Glomerular endothelial cell (primary cell): ENCODE data around the gene COPE. TPM values are rescaled to one million over a fixed set of nuclear protein-coding genes. Genes with fewer than 3 reads are reported as not detected.

Experiments used
- DNase-seq: peaks from one replicate; pipeline ENCODE4 v3.0.0-alpha.2; 2011; ENCODE audit warnings: low read depth, low spot score; ENCODE audit errors: extremely low read depth
- total RNA-seq: library from RNA; depleted of rRNA; stranded (reverse); fragments of >200 nt; gene quantifications from 2 replicates; pipeline ENCODE4 v1.2.3, GENCODE V29; 2015

Gene COPE
- total RNA-seq, 1 donor from 2014 or later = 311 TPM

DNA sequence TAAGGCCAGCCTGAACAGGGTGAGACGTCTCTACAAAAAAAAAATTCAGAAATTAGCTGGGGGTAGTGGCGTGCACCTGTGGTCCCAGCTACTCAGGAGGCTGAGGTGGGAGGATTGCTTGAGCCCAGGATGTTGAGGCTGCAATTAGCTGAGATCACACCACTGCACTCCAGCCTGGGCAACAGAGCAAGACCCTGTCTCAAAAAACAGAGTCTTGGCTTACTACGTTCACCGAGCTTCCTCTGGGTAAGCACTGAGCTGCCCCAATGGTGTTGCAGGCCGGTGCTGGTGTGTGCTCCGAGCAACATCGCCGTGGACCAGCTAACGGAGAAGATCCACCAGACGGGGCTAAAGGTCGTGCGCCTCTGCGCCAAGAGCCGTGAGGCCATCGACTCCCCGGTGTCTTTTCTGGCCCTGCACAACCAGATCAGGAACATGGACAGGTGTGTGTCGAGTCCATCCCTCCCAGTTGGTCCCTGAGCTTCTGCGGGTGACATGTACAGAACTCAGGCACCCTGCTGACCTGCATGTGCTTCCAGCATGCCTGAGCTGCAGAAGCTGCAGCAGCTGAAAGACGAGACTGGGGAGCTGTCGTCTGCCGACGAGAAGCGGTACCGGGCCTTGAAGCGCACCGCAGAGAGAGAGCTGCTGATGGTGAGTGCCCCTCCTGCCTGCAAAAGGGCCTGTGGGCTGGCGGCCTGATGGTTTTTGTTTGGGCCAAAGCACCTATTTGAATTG lies 63.4 kb downstream of the COPE start:
- DNase-seq = no peak

- no peak for DNase-seq
Measured at GRCh38 chr19:18854982-18855381, 64.2 kb downstream of the COPE start.

DNA sequence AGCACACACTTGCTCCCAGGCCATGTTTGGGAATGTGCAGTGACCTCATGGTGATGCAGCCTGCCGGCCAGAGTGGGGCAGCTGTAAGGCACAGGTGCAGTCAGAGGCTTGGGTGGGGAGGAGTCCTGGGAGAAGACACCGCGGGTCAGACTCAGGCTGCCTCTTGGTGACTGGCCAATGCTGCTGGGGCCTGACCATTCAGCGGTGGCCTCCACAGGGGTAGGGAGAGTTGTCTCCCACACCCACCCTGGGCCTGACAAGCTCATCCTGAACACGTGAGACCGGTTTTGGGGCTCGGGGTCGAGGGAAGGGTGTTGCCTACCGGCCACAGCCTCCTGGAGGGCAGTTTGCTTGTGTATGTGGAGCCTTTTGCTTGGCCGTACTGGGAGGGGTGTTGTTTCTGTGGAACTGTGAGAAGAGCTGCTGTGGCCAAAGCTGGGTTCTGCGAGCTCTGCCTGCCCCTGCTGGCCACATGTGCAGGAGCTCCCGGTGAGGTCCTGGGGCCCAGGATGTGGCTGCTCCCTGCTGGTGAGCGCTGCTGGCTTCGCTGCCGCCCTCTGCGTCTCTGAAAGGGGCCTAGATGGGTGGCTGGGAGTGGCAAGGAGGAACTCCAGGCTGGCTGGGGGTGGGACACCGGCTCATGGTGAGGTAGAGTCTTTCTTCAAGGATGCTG lies 65.3 kb downstream of the COPE start:
- DNase-seq = no peak

GRCh38 chr19:18852648-18853047 lies 66.5 kb downstream of the COPE start:
- DNase-seq = no peak

- DNase-seq = no peak
Measured at GRCh38 chr19:18851673-18852325, 67.4 kb downstream of the COPE start.

- no peak for DNase-seq
Measured at GRCh38 chr19:18850471-18851375, 68.5 kb downstream of the COPE start.

- no peak for DNase-seq
Measured at GRCh38 chr19:18849838-18850400, 69.3 kb downstream of the COPE start.

Other genes starting within 250 kb of the COPE start
- 2.8 and 4.7 TPM in 2 replicates for gene CRTC1, start 235.7 kb downstream of the COPE start, total RNA-seq
- not detected in 2 replicates for gene COMP, start 128.1 kb downstream of the COPE start, total RNA-seq
- gene UPF1, start 87.4 kb downstream of the COPE start, total RNA-seq = 65.9 and 90.6 TPM in 2 replicates
- 10.9 and 12.3 TPM in 2 replicates for gene CERS1, start 23.2 kb downstream of the COPE start, total RNA-seq
- 46.3 and 56.3 TPM in 2 replicates for gene DDX49, start 328 bp upstream of the COPE start, total RNA-seq
- 268 and 518 TPM in 2 replicates for gene HOMER3, start 21.8 kb upstream of the COPE start, total RNA-seq
- gene SUGP2, start 114.1 kb upstream of the COPE start, total RNA-seq = 34.8 and 38.9 TPM in 2 replicates
- gene ARMC6, start 114.2 kb upstream of the COPE start, total RNA-seq = 40.0 and 41.1 TPM in 2 replicates
- gene SLC25A42, start 144.6 kb upstream of the COPE start, total RNA-seq = 6.1 and 6.8 TPM in 2 replicates
- gene TMEM161A, start 219.1 kb upstream of the COPE start, total RNA-seq = 22.0 and 22.6 TPM in 2 replicates